ENCODE measurements around the gene KIF26B. TPM values are rescaled to one million over a fixed set of nuclear protein-coding genes. Genes with fewer than 3 reads are reported as not detected.

The KIF26B gene
- total and polyA plus RNA-seq, 10 of the 15 experiments (the other 5 are each of a cell fraction or from before 2014, with no cell fraction given), result 0.35 to 11.6 (median 2.2) TPM

GRCh38 chr1:245234217-245235081 lies 79.7 kb downstream of the KIF26B start:
- Histone ChIP-seq H3K4me1 (ENCODE audit: control insufficient read depth, insufficient read depth, low read length) (no peaks in the 10 kb centered on the region), H3K27ac (ENCODE audit: control insufficient read depth, insufficient read depth) (no peak overlapping the region), H4K20me1 (ENCODE audit: control insufficient read depth, insufficient read depth) (no peaks in the 10 kb centered on the region), H3K4me3 (no peak overlapping the region), H3K9ac (ENCODE audit: control insufficient read depth, insufficient read depth, low read length) (no peak overlapping the region), H3K4me2 (ENCODE audit: control insufficient read depth, insufficient read depth) (no peak overlapping the region), H3K36me3 (ENCODE audit: control insufficient read depth in 2 of 2, insufficient read depth in 2 of 2, low read length in 1 of 2) (no peaks in the 10 kb centered on the region), H3K9me3 (replicated peaks; ENCODE audit: control insufficient read depth, insufficient read depth, low read length) (no peaks in the 10 kb centered on the region), H3K27me3 (replicated peaks in 1 of 2; ENCODE audit: control insufficient read depth in 2 of 2, insufficient read depth in 2 of 2, low read length in 1 of 2) (peaks cover 2% of the 10 kb centered on the region in 2 experiments; a peak in 2 of 4 replicates), H3K79me2 (ENCODE audit: control insufficient read depth, insufficient read depth, low read length) (no peaks in the 10 kb centered on the region), H2AFZ (ENCODE audit: control insufficient read depth, low read depth, low read length) (no peak overlapping the region)
- ChIA-PET SMC1A (ENCODE audit: uncharacterized antibody, unreplicated experiment) (no interaction called here), POLR2A (no interaction called here), CTCF (no interaction called here), RAD21 (ENCODE audit: unreplicated experiment) (no interaction called here)
- FAIRE-seq, result no peak
- TF ChIP-seq PKNOX1 (IDR thresholded peaks at IDR 0.05), result no peak
- TF ChIP-seq CHD1 (IDR thresholded peaks at IDR 0.05; ENCODE audit: low read depth, low read length), result no peak
- TF ChIP-seq RAD51 (IDR thresholded peaks at IDR 0.05), result no peak
- no peak for TF ChIP-seq NFIC (IDR thresholded peaks at IDR 0.05; ENCODE audit: low read depth, low read length)
- TF ChIP-seq NBN (IDR thresholded peaks at IDR 0.05), result no peak
- TF ChIP-seq EP300 (IDR thresholded peaks at IDR 0.05; ENCODE audit: borderline replicate concordance in 1 of 2, control insufficient read depth in 1 of 2, low read depth in 2 of 2, low read length in 2 of 2), result no peak
- TF ChIP-seq SIN3A (IDR thresholded peaks at IDR 0.05; ENCODE audit: low read depth, low read length), result no peak
- TF ChIP-seq SMC3 (IDR thresholded peaks at IDR 0.05; ENCODE audit: borderline replicate concordance, low read length), result no peak
- TF ChIP-seq HSF1 (IDR thresholded peaks at IDR 0.05; ENCODE audit: low read depth, low read length), result no peak
- no peak for TF ChIP-seq MTA3 (IDR thresholded peaks at IDR 0.05; ENCODE audit: borderline replicate concordance, low read length)
- TF ChIP-seq HCFC1 (IDR thresholded peaks at IDR 0.05; ENCODE audit: low read length), result no peak
- TF ChIP-seq FOXK2 (IDR thresholded peaks at IDR 0.05), result no peak
- TF ChIP-seq TCF7 (IDR thresholded peaks at IDR 0.05; ENCODE audit: borderline replicate concordance), result no peak
- TF ChIP-seq TBL1XR1 (IDR thresholded peaks at IDR 0.05; ENCODE audit: low read depth, low read length), result no peak
- TF ChIP-seq IKZF1 (conservative IDR thresholded peaks at IDR 0.05), result no peak
- intact Hi-C loops (cut with micrococcal nuclease; ENCODE audit: unreplicated experiment) (no loop called here), in situ Hi-C loops (cut with MboI) (no loop called here)
- no peak for ATAC-seq
- no TSS peak for BruUV-seq (replicated peaks)
- no peak for DNase-seq (ENCODE audit: low read depth, low spot score)
- WGBS (ENCODE audit: insufficient coverage, insufficient replicate concordance, low lambda C conversion rate, missing lambda C conversion rate), result 53% methylated on average over 26 of the region's 26 CpGs
